Occipital lobe (tissue), 2 donors: Measurements from ENCODE around the gene DHH. TPM values are rescaled to one million over a fixed set of nuclear protein-coding genes. Genes with fewer than 3 reads are reported as not detected.
"Not testable (repeated sequence)": the region's sequence is repeated elsewhere in the genome, so short reads cannot be mapped to it uniquely, and the experiment has no call there.

ENCODE experiments used
- DNase-seq: peaks from one replicate; lab custom pipeline; 2025; lab: John Stamatoyannopoulos, UW
- total RNA-seq: library from RNA; depleted of rRNA; stranded (reverse); fragments of >200 nt; gene quantifications from one replicate; pipeline ENCODE4 v1.2.3, GENCODE V29; 2014

Gene DHH
- total RNA-seq, 1 donor from 2014 or later, result 0.47 TPM

DNA sequence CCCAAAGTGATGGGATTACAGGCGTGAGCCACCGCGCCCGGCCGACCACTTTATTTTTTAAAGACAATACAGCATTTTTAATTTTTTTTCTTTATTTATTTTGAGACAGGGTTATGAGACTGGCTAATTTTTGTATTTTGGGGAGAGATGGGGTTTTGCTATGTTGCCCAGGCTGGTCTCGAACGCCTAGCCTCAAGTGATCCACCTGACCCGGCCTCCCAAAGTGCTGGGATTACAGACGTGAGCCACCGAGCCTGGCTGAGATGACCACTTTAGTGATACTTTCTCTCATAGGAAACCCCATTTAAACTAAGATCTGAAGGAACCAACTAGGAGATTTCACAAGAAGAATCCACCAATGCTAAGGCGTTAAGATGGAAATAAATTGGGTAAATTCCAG, 23.6 kb downstream of the DHH start:
- no peak for DNase-seq

DNA sequence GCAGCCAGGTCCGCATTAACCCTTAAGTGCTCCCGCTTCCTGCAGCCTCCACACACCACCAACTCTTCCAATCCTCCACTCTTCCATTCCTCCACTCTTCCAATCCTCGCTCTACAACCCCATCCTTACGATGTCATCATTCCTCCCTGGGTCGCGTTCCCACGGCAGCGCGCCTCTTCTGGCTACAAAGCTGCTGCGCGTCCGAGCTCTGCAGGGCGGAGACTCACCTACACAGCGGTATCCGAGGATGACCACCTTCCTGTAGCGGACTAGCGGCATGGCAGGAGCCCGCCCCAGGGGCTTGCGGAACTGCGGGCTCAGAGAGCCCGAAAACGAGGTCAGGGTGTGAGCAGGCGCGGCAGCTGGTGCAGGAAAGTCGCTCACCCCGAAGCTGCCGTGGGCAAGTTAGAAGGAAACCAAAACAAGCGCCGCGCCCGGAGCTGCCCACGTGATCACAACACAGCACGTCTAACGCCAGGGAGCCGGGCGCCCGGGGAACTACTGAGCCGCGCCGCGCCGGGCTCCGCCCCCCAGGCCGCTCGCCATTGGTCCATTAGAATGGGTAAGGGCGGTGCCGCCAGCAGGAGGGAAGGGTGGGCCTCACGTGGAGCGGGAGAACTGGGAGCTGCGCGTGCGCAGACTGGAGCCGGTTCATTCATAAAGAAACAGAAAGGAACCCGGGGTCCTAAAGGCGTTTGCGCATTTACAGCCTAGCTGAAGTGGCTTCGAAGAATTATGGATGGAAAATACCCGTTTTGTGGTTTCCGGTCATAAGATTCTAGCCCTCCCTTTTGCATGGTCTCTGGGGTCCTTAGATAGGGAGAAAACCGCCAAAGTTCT, 24.9 kb downstream of the DHH start, which contains the start of gene RHEBL1:
Gene RHEBL1, minus strand, starts transcription at position 473 of the 840 bp plus-strand sequence. Its CDS starts 194 bp downstream, at position 279.
- DNase-seq, result peak; percentile 95

DNA sequence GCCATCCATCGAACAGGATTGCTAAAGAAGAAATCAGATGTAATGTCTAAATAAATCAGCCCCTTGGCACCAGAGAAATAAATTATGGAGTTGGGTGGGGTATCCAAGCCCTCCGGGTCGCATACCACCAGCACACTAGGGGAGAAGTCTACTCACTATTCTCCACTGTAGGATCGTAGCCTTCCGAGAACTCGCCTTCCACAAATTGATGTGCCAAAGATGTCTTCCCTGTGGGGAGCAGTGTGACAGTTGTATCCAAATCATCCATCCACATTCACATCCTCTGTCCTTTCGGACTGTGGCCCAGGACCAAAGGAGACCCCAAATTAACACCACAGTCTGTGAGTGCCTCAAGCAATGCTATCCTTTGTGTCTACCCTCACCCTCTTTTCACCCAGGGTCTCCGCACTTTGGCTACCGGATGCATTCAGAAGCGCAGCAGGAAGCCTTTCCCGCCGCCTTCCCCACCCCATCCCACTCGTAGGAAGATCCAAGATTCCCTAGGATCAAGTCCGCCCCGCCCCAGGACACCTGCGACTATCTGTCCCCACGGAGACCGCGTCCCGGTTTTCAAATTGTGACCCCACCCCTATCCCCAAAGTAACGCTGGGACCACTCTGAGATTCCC, 25.6 kb downstream of the DHH start:
- no peak for DNase-seq

DNA sequence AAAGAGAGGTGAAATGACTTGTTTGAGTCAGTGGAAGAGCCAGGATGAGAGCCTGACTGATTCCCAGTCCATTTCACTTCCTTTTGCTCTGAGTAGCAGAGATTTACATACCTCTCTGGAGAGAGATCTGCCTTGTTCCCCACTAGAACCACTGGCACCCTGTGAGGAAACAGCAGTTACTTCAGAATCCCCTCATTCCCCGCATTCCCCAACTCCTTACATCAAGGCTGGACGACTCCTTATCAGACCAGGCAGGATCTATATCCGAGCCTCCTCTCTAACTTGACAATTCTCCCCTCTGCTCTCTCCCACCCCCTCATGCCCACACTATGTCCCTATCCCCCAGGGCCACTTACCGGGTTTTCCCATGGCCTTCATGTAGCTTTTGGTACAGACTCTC, 28.5 kb downstream of the DHH start:
- DNase-seq, result no peak

DNA sequence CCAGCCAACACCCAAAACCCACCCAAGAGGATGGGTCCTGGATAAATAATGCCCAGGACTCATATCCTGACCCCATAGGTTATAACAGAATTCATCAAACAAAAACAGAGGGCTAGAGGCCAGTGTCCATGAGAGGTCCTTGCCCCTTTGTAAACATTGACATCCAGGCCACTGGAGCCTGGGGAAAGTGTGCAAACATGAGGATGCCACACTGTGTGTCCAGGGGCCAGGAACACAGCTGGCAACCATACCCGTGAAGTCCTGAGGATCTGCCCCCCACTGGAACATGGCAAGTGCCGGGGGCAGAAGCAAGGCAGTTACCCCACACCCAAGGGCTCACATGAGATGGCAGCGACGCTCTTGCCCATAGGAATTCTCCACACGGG, 29.8 kb downstream of the DHH start:
- DNase-seq, result no peak

DNA sequence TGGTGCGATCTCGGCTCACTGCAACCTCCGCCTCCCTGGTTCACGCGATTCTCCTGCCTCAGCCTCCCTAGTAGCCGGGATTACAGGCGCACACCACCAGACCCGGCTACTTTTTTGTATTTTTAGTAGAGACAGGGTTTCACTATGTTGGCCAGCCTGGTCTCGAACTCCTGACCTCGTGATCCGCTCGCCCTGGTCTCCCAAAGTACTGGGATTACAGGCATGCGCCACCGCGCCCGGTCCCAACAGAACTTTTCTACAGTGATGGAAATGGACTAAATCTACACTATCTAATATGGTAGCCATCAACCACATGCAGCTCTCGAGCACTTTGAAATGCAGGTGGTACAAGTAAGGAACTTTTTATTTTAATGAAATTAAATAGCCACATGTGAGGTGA, 32.7 kb downstream of the DHH start:
- DNase-seq, result not testable (repeated sequence)

DNA sequence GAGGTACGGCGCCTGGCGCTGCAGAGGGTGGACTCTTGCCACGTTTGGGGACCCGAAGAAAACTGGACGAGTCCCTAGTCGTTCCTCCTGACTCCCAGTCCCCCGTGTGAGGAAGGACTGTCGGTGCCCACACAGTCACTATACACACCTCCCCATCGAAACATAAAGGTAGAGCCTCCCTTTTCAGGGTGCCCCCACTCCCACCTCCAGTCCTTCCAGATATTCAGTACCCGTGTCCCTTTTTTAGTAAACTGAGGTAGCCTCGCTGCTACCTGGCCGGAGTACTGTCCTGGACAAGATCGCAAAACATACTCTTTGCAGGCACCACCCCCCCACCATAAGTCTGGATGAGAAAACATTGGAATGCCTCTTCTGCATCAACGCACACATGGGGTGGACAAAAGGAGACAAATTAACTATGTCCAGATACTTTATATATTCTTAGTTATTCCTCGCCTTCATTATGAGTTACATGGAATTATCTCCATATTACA, 33.4 kb downstream of the DHH start:
- DNase-seq, result no peak

DNA sequence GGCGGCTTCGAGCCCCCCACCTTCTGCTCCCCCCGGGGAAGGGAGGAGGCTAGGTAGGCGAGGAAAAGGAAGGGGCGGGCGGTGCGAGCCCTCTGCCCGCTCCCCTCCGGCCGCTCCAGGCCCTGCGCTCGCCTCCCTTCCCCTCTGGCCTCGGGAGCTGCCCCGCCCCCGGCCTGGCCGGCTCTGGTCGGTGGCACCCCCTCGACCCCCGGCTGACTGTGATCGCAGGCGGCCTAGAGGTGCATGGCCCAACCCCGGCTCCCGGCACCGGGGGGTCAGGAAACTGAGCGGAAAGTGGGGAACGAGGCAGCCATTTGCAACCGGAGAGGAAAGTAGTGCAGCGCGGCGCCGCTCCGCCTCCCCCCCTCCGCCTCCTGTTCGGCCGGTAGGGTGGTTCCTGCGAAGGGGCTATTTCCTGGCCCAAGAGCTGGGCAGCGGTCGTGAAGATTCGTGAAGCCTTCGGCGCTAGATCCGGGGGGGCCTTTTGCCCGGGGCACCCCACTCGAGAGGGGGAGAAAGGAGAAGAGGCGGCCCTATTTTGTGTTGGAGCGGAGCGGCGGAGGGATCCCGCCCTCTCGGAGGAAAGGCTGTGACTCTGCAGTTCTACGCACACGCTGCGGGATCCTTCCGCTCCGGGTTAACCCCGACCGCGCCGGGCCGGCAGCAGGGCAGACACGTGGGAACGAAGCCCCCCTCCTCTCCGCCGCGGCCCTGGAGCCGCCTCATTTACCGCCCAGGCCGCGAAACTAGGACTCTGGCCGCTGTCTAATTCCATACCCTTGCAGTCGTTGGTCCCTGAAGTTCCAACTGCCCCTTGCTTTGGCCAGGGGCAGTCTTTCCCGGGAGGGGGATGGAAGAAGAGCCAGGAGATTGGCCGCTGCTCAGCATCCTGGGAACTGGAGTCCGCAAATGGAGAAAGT, 34.1 kb downstream of the DHH start, which contains the start of gene KMT2D:
Gene KMT2D, minus strand, starts transcription at position 558 of the 920 bp plus-strand sequence. CDS start 5,470 bp downstream, outside the sequence.
- peak; percentile 90 for DNase-seq

DNA sequence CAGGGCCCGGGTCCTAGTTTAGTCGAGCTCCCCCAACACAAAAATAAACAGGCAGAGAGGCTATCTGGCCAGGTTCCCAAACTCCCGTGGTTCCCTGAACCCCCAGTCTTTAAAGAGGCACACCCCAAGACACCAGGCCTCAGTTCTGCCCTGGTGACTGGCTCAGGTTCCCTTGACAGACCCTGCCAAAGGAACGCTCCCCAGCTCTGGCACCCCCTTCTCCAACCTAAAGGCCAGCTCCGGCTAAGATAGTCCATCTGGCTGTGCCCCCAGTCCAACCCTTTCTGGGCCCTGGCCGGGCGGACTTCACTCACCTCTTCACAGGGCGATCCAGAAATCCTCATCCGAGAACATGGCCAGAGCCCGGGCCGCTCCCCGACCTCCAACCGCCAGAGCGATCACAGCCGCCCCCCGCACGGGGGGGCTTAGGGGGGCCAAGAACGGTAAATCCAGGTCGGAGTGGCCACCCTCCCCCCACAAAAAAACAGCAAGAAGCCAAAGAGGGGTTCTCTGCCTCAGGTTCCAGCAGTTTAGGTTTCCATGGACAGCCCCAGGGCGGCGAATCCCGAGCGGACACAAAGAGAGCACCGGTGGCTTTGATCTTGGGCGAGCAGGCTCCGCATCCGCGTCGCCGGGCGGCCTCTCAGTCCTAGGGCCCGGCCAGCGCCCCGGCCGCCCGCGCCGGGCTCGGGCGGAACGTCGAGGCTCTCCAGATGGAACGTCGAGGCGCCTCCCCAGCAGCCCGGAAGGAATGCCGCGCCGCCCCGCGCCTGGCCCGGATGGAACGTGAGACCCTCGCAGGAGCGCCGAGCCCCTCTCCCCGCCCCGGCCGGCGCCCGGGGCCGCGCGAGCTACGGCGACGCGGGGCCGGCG, 35.1 kb downstream of the DHH start:
- DNase-seq, result no peak

DNA sequence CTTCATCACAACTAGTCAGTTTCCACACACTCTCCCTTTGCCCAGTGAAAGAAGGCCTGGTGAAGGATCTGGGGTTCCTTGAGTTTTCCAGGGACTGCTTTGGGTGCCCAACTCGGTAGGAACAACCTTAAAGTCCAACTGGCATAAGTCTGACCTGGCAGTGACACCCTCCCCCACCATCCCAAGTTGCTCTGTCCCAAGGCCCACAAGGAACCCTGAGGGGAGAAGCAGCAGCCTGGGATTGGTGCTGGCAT, 35.6 kb downstream of the DHH start:
- DNase-seq, result no peak

DNA sequence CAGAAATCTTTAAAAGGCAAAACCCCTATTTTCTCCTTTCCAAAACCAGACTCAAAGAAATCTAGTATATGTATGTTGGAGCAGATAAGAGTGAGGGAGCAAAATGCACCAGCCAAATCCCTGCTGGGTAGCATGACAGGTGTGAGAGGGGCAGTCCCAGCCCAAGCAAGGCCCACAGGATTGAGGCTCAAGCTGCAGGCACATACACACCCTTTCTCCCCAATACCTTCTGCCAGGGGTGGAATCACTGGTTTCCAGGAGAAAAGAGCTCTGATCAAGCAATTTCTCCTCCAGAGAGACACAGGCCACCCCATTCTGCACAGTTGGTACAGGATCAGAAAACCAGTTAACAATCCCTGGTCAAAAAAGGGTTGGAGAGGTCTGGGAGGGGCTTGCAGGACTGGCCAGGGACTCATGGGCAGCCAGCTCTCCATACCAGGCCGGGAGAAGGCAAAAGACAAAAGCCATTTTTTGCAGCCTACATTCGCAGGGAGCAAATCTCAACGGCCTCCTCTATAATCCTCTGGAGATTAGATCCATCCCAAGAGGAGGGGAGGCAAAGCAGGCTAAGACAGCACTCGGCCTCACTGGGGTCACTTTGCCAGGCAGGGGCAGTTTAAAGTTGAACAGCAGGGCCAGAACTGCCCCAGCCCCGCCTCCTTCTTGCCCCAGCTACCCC, 36.1 kb downstream of the DHH start:
- DNase-seq, result no peak

DNA sequence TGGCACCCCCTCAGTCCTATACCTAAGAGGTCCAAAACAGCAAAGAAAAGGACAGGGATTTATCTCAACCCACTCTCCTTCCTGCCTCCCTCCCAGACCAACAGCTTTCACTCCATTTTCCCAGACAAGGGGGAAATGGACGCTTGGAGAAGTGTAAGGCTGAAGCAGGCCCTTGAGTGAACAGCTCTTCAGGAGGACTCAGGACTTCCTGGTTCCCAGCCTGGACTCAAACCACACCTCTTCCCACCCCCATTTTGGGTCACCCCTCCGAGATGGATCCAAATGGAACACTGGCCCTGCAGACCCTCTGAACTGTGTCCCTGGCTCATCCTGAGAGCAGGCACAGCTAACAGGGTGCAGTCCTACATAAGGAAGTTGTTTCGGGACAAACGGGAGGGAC, 36.7 kb downstream of the DHH start:
- DNase-seq, result no peak

DNA sequence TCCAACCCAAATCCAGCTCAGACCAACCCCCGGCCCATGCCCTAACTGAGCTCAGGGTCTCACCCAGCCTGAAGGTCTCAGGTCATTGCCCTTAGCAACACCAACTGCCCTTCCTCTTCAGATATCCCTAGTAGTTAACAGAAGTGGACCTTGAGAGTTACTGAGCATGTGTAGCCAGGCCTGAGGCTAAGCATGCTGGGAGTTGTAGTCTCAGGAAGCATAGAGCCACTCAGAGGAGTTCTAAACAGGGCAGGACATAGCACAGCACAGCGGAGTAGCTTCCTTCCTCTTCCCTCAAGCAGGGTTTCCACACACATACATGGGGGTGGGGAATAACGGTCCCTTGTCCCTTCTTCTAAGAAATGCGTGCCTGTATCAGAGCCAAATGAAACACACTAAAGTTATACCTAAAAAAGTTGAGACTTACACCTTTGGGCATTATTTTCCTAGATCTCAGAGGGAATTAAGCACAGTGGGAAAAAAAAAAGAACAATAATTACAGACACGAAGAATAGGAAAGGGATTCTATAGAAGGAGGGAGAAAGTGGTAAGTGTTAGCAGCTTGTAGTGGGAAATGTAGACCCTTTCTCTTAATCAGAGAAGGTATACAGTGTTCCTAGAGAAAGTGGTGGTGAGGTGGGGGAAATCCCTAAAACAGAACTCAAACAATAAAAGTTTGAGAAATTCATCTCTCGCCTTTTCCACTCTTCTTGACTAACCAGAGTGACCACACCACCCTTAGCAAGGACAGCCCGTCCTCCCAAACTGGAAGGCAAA, 38.4 kb downstream of the DHH start:
- peak; percentile 44 for DNase-seq

DNA sequence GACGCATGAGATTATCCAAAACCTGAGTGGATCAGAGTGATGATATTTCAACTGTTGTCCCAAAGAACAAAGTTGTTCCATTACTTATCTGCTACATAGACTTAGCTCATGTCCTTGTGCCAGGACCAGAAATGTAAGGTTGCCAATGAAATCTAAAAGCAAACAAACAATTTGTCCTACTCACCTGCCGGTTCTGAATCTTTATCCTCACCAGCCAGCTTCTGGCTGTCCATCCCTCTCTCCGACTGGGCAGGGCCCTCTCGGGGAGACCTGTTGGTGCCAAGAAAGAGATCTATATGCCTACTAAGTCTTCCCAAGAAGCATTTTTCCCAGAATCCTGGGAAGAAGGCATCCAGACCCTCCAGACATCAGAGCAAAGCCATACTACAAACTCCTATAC, 39.5 kb downstream of the DHH start:
- no peak for DNase-seq

DNA sequence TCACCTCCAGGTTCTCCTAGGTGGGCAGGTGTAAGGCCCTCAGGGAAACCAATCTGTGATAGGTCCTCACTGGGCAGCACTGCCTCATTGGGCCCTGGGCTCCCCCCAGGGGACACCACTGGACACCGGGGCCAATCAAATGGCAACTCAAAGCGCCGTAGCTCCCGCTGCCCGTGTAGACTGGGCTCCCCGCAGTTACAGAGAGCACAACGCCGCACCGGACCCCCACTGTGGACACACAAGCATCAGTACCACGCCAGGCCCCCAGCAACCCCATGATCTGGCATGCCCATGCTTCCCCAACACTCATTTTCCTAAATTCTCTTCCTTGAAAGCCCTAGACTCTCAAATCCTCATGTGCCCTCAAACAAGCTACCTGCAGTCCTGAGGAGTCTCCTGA, 40.1 kb downstream of the DHH start:
- no peak for DNase-seq

DNA sequence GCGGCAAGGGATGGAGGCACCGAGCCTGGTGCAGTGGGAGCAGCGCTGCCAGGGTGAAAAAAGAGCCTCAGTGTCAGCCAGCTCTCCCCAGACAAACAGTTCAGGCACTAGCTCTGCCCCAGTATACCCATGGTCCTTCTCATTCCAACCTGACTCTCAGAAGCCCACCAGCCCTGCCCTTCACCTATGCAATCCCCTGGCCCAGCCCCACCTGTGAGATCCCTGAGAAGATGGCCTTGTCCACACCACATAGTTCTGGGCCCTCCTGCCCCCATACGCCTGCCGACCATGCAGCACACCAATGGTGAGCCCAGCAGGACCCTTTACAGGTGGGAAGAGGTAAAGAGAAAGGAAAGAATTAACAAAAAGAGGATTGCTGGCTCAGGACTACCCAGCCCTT, 40.5 kb downstream of the DHH start:
- DNase-seq, result no peak

DNA sequence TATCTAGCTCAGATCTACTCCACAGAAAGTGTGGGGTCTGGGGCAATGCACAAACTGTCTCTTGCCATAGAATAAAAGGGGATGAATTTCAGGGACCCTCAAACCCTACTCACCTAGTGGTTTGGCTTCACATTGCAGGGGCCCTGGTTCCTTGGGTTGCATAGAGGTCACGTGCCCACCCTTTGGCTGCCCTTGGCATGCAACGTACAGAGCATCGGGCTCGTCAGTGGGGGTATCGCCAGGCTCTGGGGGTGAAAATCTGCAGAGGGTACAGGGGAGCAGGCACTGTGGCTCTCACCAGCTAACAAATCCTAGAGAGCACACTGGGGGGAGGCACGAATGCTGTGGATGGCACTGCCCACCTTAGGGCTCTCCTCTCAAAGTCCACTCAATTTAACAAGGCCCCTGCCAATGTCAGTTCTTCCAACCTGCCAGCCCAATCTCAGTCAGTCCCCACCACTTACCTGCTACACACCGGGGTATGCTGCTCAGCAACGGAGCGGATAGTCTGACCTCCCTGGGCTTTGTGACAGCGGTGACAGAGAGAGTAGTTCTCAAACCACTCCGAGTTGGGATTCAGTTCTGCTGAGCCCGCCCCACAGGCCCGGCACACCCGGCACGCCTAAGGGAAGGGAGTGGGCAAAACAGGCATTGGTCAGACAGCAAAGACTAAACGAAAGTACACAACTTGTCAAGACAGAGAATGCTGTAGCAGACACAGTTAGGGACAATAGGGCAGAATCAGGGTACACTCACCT, 42.0 kb downstream of the DHH start:
- DNase-seq, result no peak

DNA sequence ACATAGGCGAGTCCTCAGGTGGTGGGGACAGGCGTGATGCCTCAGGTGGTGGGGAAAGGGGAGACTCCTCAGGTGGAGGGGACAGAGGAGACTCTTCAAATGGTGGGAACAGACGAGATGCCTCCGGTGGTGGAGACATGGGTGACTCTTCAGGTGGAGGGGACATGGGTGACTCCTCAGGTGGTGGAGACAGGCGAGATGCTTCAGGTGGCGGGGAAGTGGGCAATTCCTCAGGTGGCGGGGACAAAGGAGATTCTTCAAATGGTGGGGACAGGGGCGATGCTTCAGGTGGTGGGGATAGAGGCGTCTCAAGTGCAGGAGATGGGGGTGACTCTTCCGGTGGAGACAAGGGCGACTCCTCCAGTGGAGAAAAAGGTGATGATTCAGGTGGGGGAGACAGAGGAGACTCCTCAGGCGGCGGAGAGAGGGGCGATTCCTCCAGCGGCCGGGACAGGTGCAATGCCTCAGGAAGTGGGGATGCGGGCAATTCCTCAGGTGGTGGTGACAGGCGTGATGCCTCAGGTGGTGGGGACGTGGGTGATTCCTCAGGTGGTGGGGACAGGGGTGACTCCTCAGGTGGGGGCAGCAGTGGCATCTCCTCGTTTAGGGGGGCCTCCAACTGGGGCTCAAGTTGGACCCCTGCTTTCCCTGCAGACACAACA, 42.7 kb downstream of the DHH start:
- DNase-seq, result no peak
